ENCODE results near the gene USP13. TPM values are rescaled to one million over a fixed set of nuclear protein-coding genes. Genes with fewer than 3 reads are reported as not detected.

USP13 gene
- total and polyA plus RNA-seq, 2 experiments from 2014 or later: 9.6 to 22.7 TPM

- TF ChIP-seq POLR2AphosphoS5 (IDR thresholded peaks at IDR 0.05; ENCODE audit: low read depth) (no peak), EZH2 (IDR thresholded peaks at IDR 0.05; ENCODE audit: low read depth, unreplicated experiment) (no peak), ZNF331 (CRISPR knock-in tag; IDR thresholded peaks at IDR 0.05; ENCODE audit: low read depth) (no peak), CREB1 (CRISPR knock-in tag; IDR thresholded peaks at IDR 0.05; ENCODE audit: low read depth) (no peak)
These were observed 144.4 kb downstream of the USP13 start (continued) for GRCh38 chr3:179797192-179797591.

DNA sequence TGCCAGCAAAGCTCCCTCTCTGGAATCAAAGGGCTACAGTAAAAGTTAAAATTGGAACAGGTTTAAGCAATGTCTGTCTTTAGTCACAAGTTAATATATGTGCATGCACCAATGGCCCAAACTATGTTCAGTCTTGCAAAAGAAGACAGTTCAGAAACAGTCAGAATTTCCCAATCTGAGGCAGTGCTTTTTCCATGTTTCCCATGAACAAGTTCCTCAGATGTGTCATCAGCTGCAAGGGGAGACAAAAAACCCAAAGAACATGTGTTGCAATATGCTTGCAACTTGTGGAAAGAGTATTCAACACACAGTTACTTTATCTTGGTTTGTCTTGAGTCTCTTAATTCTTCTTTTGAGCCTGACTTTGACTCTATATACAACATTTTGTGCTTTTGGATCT, 148.4 kb downstream of the USP13 start:
- no peak for DNase-seq (ENCODE audit: low spot score)
- Histone ChIP-seq H3K79me2 (replicated peaks; ENCODE audit: insufficient read depth) (no peaks in the 10 kb centered on the region), H4K20me1 (replicated peaks; ENCODE audit: insufficient read depth) (no peaks in the 10 kb centered on the region), H3K27ac (ENCODE audit: low read depth) (no peak overlapping the region), H3K9me2 (ENCODE audit: insufficient read depth) (no peaks in the 10 kb centered on the region), H3K4me1 (ENCODE audit: insufficient read depth) (no peaks in the 10 kb centered on the region), H3K4me3 (no peak overlapping the region), H3K27me3 (ENCODE audit: insufficient read depth) (no peaks in the 10 kb centered on the region), H3K36me3 (ENCODE audit: insufficient read depth) (no peaks in the 10 kb centered on the region), H3K4me2 (no peak overlapping the region), H3F3A (replicated peaks; ENCODE audit: low read depth) (no peaks in the 10 kb centered on the region), H2AFZ (no peak overlapping the region)
- H3K4me3 Mint-ChIP-seq: no peak overlapping the region
- H3K36me3 Mint-ChIP-seq (ENCODE audit: low read depth): no peaks in the 10 kb centered on the region
- H3K4me1 Mint-ChIP-seq: no peaks in the 10 kb centered on the region
- no peaks in the 10 kb centered on the region for H3K27me3 Mint-ChIP-seq (ENCODE audit: insufficient read depth, low read depth, poor library complexity)
- no peaks in the 10 kb centered on the region for H3K9me3 Mint-ChIP-seq
- H3K27ac Mint-ChIP-seq: no peak overlapping the region
- no peak for ATAC-seq
- TF ChIP-seq CTCF (conservative IDR thresholded peaks at IDR 0.05; ENCODE audit: low read depth in 2 of 2) (no peak), POLR2AphosphoS5 (IDR thresholded peaks at IDR 0.05; ENCODE audit: low read depth) (no peak), CREB1 (CRISPR knock-in tag; IDR thresholded peaks at IDR 0.05; ENCODE audit: low read depth) (no peak), EZH2phosphoT487 (IDR thresholded peaks at IDR 0.05; ENCODE audit: unreplicated experiment) (no peak), STAT1 (IDR thresholded peaks at IDR 0.05; ENCODE audit: unreplicated experiment) (no peak), JUNB (IDR thresholded peaks at IDR 0.05; ENCODE audit: unreplicated experiment) (no peak), EZH2 (IDR thresholded peaks at IDR 0.05; ENCODE audit: low read depth, unreplicated experiment) (no peak), NANOG (IDR thresholded peaks at IDR 0.05; ENCODE audit: borderline replicate concordance) (no peak), REST (IDR thresholded peaks at IDR 0.05; ENCODE audit: unreplicated experiment) (no peak), ETS1 (IDR thresholded peaks at IDR 0.05) (no peak), ZNF114 (CRISPR knock-in tag; IDR thresholded peaks at IDR 0.05) (no peak), ZNF331 (CRISPR knock-in tag; IDR thresholded peaks at IDR 0.05; ENCODE audit: low read depth) (no peak)
- TF ChIP-seq, protein P1, sequence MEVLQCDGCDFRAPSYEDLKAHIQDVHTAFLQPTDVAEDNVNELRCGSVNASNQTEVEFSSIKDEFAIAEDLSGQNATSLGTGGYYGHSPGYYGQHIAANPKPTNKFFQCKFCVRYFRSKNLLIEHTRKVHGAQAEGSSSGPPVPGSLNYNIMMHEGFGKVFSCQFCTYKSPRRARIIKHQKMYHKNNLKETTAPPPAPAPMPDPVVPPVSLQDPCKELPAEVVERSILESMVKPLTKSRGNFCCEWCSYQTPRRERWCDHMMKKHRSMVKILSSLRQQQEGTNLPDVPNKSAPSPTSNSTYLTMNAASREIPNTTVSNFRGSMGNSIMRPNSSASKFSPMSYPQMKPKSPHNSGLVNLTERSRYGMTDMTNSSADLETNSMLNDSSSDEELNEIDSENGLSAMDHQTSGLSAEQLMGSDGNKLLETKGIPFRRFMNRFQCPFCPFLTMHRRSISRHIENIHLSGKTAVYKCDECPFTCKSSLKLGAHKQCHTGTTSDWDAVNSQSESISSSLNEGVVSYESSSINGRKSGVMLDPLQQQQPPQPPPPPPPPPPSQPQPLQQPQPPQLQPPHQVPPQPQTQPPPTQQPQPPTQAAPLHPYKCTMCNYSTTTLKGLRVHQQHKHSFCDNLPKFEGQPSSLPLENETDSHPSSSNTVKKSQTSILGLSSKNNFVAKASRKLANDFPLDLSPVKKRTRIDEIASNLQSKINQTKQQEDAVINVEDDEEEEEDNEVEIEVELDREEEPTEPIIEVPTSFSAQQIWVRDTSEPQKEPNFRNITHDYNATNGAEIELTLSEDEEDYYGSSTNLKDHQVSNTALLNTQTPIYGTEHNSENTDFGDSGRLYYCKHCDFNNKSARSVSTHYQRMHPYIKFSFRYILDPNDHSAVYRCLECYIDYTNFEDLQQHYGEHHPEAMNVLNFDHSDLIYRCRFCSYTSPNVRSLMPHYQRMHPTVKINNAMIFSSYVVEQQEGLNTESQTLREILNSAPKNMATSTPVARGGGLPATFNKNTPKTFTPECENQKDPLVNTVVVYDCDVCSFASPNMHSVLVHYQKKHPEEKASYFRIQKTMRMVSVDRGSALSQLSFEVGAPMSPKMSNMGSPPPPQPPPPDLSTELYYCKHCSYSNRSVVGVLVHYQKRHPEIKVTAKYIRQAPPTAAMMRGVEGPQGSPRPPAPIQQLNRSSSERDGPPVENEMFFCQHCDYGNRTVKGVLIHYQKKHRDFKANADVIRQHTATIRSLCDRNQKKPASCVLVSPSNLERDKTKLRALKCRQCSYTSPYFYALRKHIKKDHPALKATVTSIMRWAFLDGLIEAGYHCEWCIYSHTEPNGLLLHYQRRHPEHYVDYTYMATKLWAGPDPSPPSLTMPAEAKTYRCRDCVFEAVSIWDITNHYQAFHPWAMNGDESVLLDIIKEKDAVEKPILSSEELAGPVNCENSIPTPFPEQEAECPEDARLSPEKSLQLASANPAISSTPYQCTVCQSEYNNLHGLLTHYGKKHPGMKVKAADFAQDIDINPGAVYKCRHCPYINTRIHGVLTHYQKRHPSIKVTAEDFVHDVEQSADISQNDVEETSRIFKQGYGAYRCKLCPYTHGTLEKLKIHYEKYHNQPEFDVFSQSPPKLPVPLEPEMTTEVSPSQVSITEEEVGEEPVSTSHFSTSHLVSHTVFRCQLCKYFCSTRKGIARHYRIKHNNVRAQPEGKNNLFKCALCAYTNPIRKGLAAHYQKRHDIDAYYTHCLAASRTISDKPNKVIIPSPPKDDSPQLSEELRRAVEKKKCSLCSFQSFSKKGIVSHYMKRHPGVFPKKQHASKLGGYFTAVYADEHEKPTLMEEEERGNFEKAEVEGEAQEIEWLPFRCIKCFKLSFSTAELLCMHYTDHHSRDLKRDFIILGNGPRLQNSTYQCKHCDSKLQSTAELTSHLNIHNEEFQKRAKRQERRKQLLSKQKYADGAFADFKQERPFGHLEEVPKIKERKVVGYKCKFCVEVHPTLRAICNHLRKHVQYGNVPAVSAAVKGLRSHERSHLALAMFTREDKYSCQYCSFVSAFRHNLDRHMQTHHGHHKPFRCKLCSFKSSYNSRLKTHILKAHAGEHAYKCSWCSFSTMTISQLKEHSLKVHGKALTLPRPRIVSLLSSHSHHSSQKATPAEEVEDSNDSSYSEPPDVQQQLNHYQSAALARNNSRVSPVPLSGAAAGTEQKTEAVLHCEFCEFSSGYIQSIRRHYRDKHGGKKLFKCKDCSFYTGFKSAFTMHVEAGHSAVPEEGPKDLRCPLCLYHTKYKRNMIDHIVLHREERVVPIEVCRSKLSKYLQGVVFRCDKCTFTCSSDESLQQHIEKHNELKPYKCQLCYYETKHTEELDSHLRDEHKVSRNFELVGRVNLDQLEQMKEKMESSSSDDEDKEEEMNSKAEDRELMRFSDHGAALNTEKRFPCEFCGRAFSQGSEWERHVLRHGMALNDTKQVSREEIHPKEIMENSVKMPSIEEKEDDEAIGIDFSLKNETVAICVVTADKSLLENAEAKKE (CRISPR knock-in tag; IDR thresholded peaks at IDR 0.05): no peak
